ENCODE measurements around the gene POLD4. TPM values are rescaled to one million over a fixed set of nuclear protein-coding genes. Genes with fewer than 3 reads are reported as not detected.

The POLD4 gene
- total and polyA plus RNA-seq, 2 of the 13 experiments (the other 11 are each of a cell fraction or from before 2014, with no cell fraction given) = 10.5 to 27.4 TPM

GRCh38 chr11:67317205-67317887 lies 36.0 kb downstream of the POLD4 start (continued):
- TF ChIP-seq NFYB (CRISPR knock-in tag; IDR thresholded peaks at IDR 0.05) = peak; percentile 8; the same call in 1 of the 2 replicates
- peak; percentile 69 for TF ChIP-seq YEATS4 (CRISPR knock-in tag; IDR thresholded peaks at IDR 0.05; ENCODE audit: borderline replicate concordance)
- TF ChIP-seq, protein P1, sequence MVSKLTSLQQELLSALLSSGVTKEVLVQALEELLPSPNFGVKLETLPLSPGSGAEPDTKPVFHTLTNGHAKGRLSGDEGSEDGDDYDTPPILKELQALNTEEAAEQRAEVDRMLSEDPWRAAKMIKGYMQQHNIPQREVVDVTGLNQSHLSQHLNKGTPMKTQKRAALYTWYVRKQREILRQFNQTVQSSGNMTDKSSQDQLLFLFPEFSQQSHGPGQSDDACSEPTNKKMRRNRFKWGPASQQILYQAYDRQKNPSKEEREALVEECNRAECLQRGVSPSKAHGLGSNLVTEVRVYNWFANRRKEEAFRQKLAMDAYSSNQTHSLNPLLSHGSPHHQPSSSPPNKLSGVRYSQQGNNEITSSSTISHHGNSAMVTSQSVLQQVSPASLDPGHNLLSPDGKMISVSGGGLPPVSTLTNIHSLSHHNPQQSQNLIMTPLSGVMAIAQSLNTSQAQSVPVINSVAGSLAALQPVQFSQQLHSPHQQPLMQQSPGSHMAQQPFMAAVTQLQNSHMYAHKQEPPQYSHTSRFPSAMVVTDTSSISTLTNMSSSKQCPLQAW (CRISPR knock-in tag; IDR thresholded peaks at IDR 0.05) = peak; percentile 56; the same call in 1 of the 2 replicates
- TF ChIP-seq ZNF572 (CRISPR knock-in tag; IDR thresholded peaks at IDR 0.05) = no peak; the same call in 1 of the 2 replicates
- 0 out of 2 replicates have a peak, but pooled peaks have one; percentile 19 for TF ChIP-seq NFE2L2 (IDR thresholded peaks at IDR 0.05; ENCODE audit: low read length)
- TF ChIP-seq TBP (CRISPR knock-in tag; IDR thresholded peaks at IDR 0.05) = 0 out of 2 replicates have a peak, but pooled peaks have one; percentile 39
- TF ChIP-seq, protein P2, sequence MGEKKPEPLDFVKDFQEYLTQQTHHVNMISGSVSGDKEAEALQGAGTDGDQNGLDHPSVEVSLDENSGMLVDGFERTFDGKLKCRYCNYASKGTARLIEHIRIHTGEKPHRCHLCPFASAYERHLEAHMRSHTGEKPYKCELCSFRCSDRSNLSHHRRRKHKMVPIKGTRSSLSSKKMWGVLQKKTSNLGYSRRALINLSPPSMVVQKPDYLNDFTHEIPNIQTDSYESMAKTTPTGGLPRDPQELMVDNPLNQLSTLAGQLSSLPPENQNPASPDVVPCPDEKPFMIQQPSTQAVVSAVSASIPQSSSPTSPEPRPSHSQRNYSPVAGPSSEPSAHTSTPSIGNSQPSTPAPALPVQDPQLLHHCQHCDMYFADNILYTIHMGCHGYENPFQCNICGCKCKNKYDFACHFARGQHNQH (CRISPR knock-in tag; IDR thresholded peaks at IDR 0.05) = no peak
- TF ChIP-seq ZNF564 (CRISPR knock-in tag; IDR thresholded peaks at IDR 0.05) = 0 out of 2 replicates have a peak, but pooled peaks have one; percentile 17
- TF ChIP-seq ZNF335 (CRISPR knock-in tag; IDR thresholded peaks at IDR 0.05) = peak; percentile 49; the same call in 1 of the 2 replicates
- 0 out of 2 replicates have a peak, but pooled peaks have one; percentile 29 for TF ChIP-seq SOX5 (CRISPR knock-in tag; IDR thresholded peaks at IDR 0.05; ENCODE audit: borderline replicate concordance)
- TF ChIP-seq ZNF225 (CRISPR knock-in tag; IDR thresholded peaks at IDR 0.05) = peak; percentile 54; the same call in 1 of the 2 replicates
- TF ChIP-seq ZNF607 (CRISPR knock-in tag; IDR thresholded peaks at IDR 0.05; ENCODE audit: borderline replicate concordance) = peak; percentile 71; the same call in 1 of the 2 replicates
- TF ChIP-seq NFRKB (IDR thresholded peaks at IDR 0.05) = no peak
- peak; percentile 92 for TF ChIP-seq ZNF687 (CRISPR knock-in tag; IDR thresholded peaks at IDR 0.05)
- TF ChIP-seq SALL2 (CRISPR knock-in tag; IDR thresholded peaks at IDR 0.05) = 0 out of 2 replicates have a peak, but pooled peaks have one; percentile 17
- TF ChIP-seq KLF11 (CRISPR knock-in tag; IDR thresholded peaks at IDR 0.05) = no peak
- TF ChIP-seq ZBTB7A (CRISPR knock-in tag; IDR thresholded peaks at IDR 0.05) = no peak; the same call in 1 of the 2 replicates
- no peak for TF ChIP-seq KDM1A (CRISPR knock-in tag; IDR thresholded peaks at IDR 0.05)
- TF ChIP-seq HBP1 (CRISPR knock-in tag; IDR thresholded peaks at IDR 0.05; ENCODE audit: low read depth) = peak; percentile 30; the same call in 1 of the 2 replicates
- TF ChIP-seq TEAD3 (CRISPR knock-in tag; optimal IDR thresholded peaks at IDR 0.05; ENCODE audit: borderline replicate concordance) = peak; percentile 33
- no peak for TF ChIP-seq ZNF841 (CRISPR knock-in tag; IDR thresholded peaks at IDR 0.05; ENCODE audit: borderline replicate concordance)
- 0 out of 2 replicates have a peak, but pooled peaks have one; percentile 49 for TF ChIP-seq PPARG (CRISPR knock-in tag; conservative IDR thresholded peaks at IDR 0.05)
- TF ChIP-seq SUZ12 (IDR thresholded peaks at IDR 0.05; ENCODE audit: low read depth, low read length) = peak; percentile 69
